GM13976 (cell line): ENCODE data around the gene OR10G2.

Experiments used
- DNase-seq: peaks from one replicate; pipeline ENCODE4 v3.0.0; 2012; ENCODE audit warnings: low spot score
- in situ Hi-C: fragments of 300-500 bp; cut with MboI; formaldehyde crosslinking; loops from one replicate; pipeline ENCODE4 v1.12.0; 2022; ENCODE audit warnings: low sequenced_read_pairs, mixed read lengths, inconsistent platforms; ENCODE audit not compliant: unreplicated experiment
- TF ChIP-seq, protein P1 (sequence below): IDR thresholded peaks from 2 replicates; pipeline ENCODE4 v1.5.1; 2012; ENCODE audit warnings: borderline replicate concordance, mild to moderate bottlenecking; ENCODE audit not compliant: insufficient read depth; ENCODE audit errors: extremely low read depth, missing control alignments, control extremely low read depth

OR10G2 gene, protein sequence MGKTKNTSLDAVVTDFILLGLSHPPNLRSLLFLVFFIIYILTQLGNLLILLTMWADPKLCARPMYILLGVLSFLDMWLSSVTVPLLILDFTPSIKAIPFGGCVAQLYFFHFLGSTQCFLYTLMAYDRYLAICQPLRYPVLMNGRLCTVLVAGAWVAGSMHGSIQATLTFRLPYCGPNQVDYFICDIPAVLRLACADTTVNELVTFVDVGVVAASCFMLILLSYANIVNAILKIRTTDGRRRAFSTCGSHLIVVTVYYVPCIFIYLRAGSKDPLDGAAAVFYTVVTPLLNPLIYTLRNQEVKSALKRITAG

GRCh38 chr14:21634840-21635239, at the start of gene OR10G2:
TSS of gene OR10G2 (minus strand) at chr14:21634940. CDS start at chr14:21634842, 98 bp downstream.
- in situ Hi-C loops: no loop called here
- DNase-seq: no peak
- TF ChIP-seq, protein P1, sequence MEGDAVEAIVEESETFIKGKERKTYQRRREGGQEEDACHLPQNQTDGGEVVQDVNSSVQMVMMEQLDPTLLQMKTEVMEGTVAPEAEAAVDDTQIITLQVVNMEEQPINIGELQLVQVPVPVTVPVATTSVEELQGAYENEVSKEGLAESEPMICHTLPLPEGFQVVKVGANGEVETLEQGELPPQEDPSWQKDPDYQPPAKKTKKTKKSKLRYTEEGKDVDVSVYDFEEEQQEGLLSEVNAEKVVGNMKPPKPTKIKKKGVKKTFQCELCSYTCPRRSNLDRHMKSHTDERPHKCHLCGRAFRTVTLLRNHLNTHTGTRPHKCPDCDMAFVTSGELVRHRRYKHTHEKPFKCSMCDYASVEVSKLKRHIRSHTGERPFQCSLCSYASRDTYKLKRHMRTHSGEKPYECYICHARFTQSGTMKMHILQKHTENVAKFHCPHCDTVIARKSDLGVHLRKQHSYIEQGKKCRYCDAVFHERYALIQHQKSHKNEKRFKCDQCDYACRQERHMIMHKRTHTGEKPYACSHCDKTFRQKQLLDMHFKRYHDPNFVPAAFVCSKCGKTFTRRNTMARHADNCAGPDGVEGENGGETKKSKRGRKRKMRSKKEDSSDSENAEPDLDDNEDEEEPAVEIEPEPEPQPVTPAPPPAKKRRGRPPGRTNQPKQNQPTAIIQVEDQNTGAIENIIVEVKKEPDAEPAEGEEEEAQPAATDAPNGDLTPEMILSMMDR: no peak

- in situ Hi-C loops: no loop called here
- no peak for DNase-seq
- TF ChIP-seq, protein P1: no peak
These were observed 45.3 kb upstream of the OR10G2 start for GRCh38 chr14:21680072-21680471.

- DNase-seq: no peak
- TF ChIP-seq, protein P1: no peak
- in situ Hi-C loops: no loop called here
These were observed 40.8 kb upstream of the OR10G2 start for GRCh38 chr14:21675566-21675965.

DNA sequence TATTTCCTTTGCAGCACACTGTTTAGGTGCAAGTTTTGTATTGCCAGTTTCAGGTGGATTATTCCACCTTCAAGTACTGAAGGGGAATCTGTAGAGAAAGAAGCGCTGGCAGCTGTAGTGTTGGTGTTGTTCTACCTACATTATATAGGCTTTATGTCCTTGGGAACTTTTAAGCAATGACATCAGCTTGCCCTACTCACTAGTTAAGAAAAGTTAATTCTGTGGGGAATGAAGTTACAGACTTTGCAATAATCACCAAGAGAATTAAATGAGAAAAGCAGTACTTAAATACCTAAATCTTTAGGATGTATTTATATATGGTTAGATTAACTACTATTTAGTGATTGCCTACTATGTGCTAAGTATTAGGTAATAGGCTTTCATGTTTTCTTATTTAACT, 39.0 kb upstream of the OR10G2 start, which contains the start of gene OR4E1:
Gene OR4E1, minus strand, starts transcription at position 101 of the 400 bp plus-strand sequence. CDS start 2,883 bp downstream, outside the sequence.
- no peak for DNase-seq
- TF ChIP-seq, protein P1: no peak
- in situ Hi-C loops: no loop called here

DNA sequence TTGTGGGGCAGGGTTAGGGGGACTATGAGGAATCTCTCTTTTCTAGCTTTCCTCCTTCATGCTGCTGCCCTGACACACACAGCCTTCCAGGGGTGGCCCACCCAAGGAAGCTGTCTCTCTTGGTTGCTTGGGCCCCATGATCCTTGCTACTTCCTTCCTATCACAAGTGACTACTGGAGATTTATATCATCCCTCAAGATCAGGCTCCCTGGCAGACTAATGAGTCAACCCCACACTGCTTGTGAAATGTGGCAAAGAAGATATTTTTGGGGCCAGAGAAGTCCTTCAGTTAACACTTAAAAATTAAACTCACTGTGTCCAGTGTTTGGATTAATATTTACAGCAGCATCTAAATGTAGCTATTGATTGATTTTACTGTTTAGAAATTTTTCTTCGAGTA, 37.4 kb upstream of the OR10G2 start:
- TF ChIP-seq, protein P1: no peak
- in situ Hi-C loops: no loop called here
- DNase-seq: no peak

GRCh38 chr14:21671371-21671770, 36.6 kb upstream of the OR10G2 start:
- no peak for DNase-seq
- TF ChIP-seq, protein P1: no peak
- in situ Hi-C loops: no loop called here
